Neuron (in vitro differentiated cells): ENCODE measurements around the gene C5AR1.

Experiments used
- H2AFZ ChIP-seq: one replicate; pipeline ENCODE4 v1.6.1; 2013; ENCODE audit warnings: low read depth, mild to moderate bottlenecking, inconsistent platforms, low read length, moderate library complexity
- H3K27me3 ChIP-seq: one replicate; pipeline ENCODE4 v1.6.1; 2013; ENCODE audit warnings: low read length; ENCODE audit not compliant: insufficient read depth
- H3K36me3 ChIP-seq: one replicate; pipeline ENCODE4 v1.6.1; 2013; ENCODE audit warnings: low read length; ENCODE audit not compliant: insufficient read depth
- H3K4me1 ChIP-seq: one replicate; pipeline ENCODE4 v1.6.1; 2013; ENCODE audit warnings: low read length; ENCODE audit not compliant: insufficient read depth
- H3K4me3 ChIP-seq: 2 replicates; pipeline ENCODE4 v1.5.1; 2013; ENCODE audit warnings: mild to moderate bottlenecking, low read length, moderate library complexity
- H3K9me3 ChIP-seq: one replicate; pipeline ENCODE4 v1.6.1; 2013; ENCODE audit warnings: low read length

Gene C5AR1

DNA sequence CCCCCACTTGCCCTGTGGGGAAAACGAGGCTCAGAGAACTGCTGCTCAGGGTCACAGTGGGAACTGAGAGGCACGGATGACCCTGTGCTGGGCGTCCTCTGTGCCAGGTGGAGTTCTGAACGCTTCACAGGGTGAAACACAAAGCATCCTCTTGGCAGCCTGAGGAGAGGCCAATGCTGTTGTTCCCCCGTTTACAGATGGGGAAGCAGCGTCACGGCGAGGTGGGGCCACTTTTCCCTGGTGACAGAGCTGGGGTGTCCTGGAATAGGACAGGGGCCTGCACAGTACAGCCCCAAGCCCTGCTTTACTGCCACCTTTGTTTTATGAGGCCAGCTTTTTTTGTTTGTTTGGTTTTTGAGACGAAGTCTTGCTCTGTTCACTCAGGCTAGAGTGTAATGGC lies 61.6 kb downstream of the C5AR1 start:
- no peaks in the 10 kb centered on the region for H3K27me3 ChIP-seq
- no peak overlapping the region for H3K4me3 ChIP-seq
- H3K36me3 ChIP-seq, result peaks cover 70% of the 10 kb centered on the region
- no peak overlapping the region for H2AFZ ChIP-seq
- no peaks in the 10 kb centered on the region for H3K9me3 ChIP-seq
- H3K4me1 ChIP-seq, result no peaks in the 10 kb centered on the region
